ENCODE measurements around the gene C19orf85. TPM values are rescaled to one million over a fixed set of nuclear protein-coding genes. Genes with fewer than 3 reads are reported as not detected.
"Not testable (repeated sequence)": the region's sequence is repeated elsewhere in the genome, so short reads cannot be mapped to it uniquely, and the experiment has no call there.

Gene C19orf85
- total RNA-seq, 1 experiment from 2014 or later: not detected

GRCh38 chr19:55498246-55498840 lies 33.8 kb upstream of the C19orf85 start:
- Histone ChIP-seq H3F3A (ENCODE audit: low read length, unreplicated experiment) (no peaks in the 10 kb centered on the region), H3K4me1 (ENCODE audit: insufficient read depth, low read length) (no peaks in the 10 kb centered on the region), H3K27ac (ENCODE audit: low read length) (no peak overlapping the region), H3K9me3 (ENCODE audit: low read length) (no peaks in the 10 kb centered on the region), H3K4me3 (ENCODE audit: low read length) (no peak overlapping the region), H3K27me3 (ENCODE audit: low read length) (no peaks in the 10 kb centered on the region), H3K4me2 (ENCODE audit: low read length) (no peak overlapping the region), H3K9ac (ENCODE audit: low read length) (no peak overlapping the region), H3K9me2 (replicated peaks; ENCODE audit: low read length) (no peaks in the 10 kb centered on the region), H3K36me3 (ENCODE audit: low read depth, low read length) (no peaks in the 10 kb centered on the region), H3K79me2 (ENCODE audit: low read length) (no peaks in the 10 kb centered on the region), H2AFZ (ENCODE audit: low read length) (no peak overlapping the region), H4K20me1 (ENCODE audit: low read length) (no peaks in the 10 kb centered on the region)
- ChIA-PET CTCF (interaction anchor here (0.8 kb wide), 1 partner anchor 133 kb away, joined by 3 read pairs; no protein-coding TSS in a partner anchor), POLR2A (ENCODE audit: unreplicated experiment) (interaction anchor here (0.6 to 0.7 kb wide), 2 partner anchors 22 kb away, joined by 3 read pairs; no protein-coding TSS in a partner anchor)
- BruUV-seq (replicated peaks): no TSS peak
- ATAC-seq (no peak), DNase-seq (no peak)
- TF ChIP-seq EZH2 (IDR thresholded peaks at IDR 0.05; ENCODE audit: low read length, unreplicated experiment): no peak
- no peak for TF ChIP-seq CTCF (conservative IDR thresholded peaks at IDR 0.05; ENCODE audit: low read depth, low read length)
- no peak for TF ChIP-seq EZH2phosphoT487 (IDR thresholded peaks at IDR 0.05; ENCODE audit: borderline replicate concordance, low read length)
- intact Hi-C loops (cut with micrococcal nuclease): no loop called here

- Histone ChIP-seq H3K36me3 (ENCODE audit: low read depth, low read length) (no peaks in the 10 kb centered on the region), H3K4me2 (ENCODE audit: low read length) (no peak overlapping the region), H3K9ac (ENCODE audit: low read length) (no peak overlapping the region), H3K9me3 (ENCODE audit: low read length) (no peaks in the 10 kb centered on the region), H3K4me1 (ENCODE audit: insufficient read depth, low read length) (no peaks in the 10 kb centered on the region), H3K79me2 (ENCODE audit: low read length) (no peaks in the 10 kb centered on the region), H4K20me1 (ENCODE audit: low read length) (no peaks in the 10 kb centered on the region), H3K4me3 (ENCODE audit: low read length) (no peak overlapping the region), H3K9me2 (replicated peaks; ENCODE audit: low read length) (no peaks in the 10 kb centered on the region), H3F3A (ENCODE audit: low read length, unreplicated experiment) (no peaks in the 10 kb centered on the region), H3K27me3 (ENCODE audit: low read length) (no peaks in the 10 kb centered on the region), H2AFZ (ENCODE audit: low read length) (no peak overlapping the region), H3K27ac (ENCODE audit: low read length) (no peak overlapping the region)
- ChIA-PET POLR2A (ENCODE audit: unreplicated experiment) (no interaction called here), CTCF (no interaction called here)
- no peak for DNase-seq
- no peak for ATAC-seq
- intact Hi-C loops (cut with micrococcal nuclease): no loop called here
- BruUV-seq (replicated peaks): no TSS peak
- TF ChIP-seq EZH2 (IDR thresholded peaks at IDR 0.05; ENCODE audit: low read length, unreplicated experiment): no peak
- TF ChIP-seq EZH2phosphoT487 (IDR thresholded peaks at IDR 0.05; ENCODE audit: borderline replicate concordance, low read length): no peak
- no peak for TF ChIP-seq CTCF (conservative IDR thresholded peaks at IDR 0.05; ENCODE audit: low read depth, low read length)
Measured at GRCh38 chr19:55497763-55498162, 33.2 kb upstream of the C19orf85 start.

GRCh38 chr19:55496820-55497219 lies 32.3 kb upstream of the C19orf85 start:
- BruUV-seq (replicated peaks); H3K27ac ChIP-seq (ENCODE audit: low read length); ATAC-seq; intact Hi-C loops (cut with micrococcal nuclease); H3K4me3 ChIP-seq (ENCODE audit: low read length); CTCF ChIA-PET; H4K20me1 ChIP-seq (ENCODE audit: low read length); H3K4me2 ChIP-seq (ENCODE audit: low read length); H3K36me3 ChIP-seq (ENCODE audit: low read depth, low read length); H3K4me1 ChIP-seq (ENCODE audit: insufficient read depth, low read length); POLR2A ChIA-PET (ENCODE audit: unreplicated experiment); H2AFZ ChIP-seq (ENCODE audit: low read length); H3F3A ChIP-seq (ENCODE audit: low read length, unreplicated experiment); H3K27me3 ChIP-seq (ENCODE audit: low read length); H3K9me3 ChIP-seq (ENCODE audit: low read length); H3K9ac ChIP-seq (ENCODE audit: low read length); H3K79me2 ChIP-seq (ENCODE audit: low read length); DNase-seq; H3K9me2 ChIP-seq (replicated peaks; ENCODE audit: low read length): not testable (repeated sequence)

All from PC-3 (cell line).